Activated CD4-positive, alpha-beta T cell treated with anti-CD3 and anti-CD28 coated beads, Interleukin-2, amount 50 U/mL, for 1 hour (primary cell): ENCODE data around the gene NCR3LG1.

ENCODE experiments used
- DNase-seq: peaks from one replicate; pipeline ENCODE4 v3.0.0-alpha.2; 2020

Gene NCR3LG1

GRCh38 chr11:17371614-17372013 is 20.0 kb downstream of the NCR3LG1 start:
- DNase-seq = no peak

GRCh38 chr11:17375547-17375946 is 23.9 kb downstream of the NCR3LG1 start:
- no peak for DNase-seq

GRCh38 chr11:17376493-17376892 is 24.9 kb downstream of the NCR3LG1 start:
- DNase-seq = no peak

- DNase-seq = no peak
Measured at GRCh38 chr11:17378655-17379054, 27.1 kb downstream of the NCR3LG1 start.

- no peak for DNase-seq
Measured at GRCh38 chr11:17379383-17380180, 28.0 kb downstream of the NCR3LG1 start.

GRCh38 chr11:17381156-17381555 is 29.6 kb downstream of the NCR3LG1 start:
- DNase-seq = no peak

GRCh38 chr11:17382046-17382728 is 30.6 kb downstream of the NCR3LG1 start:
- DNase-seq = no peak

GRCh38 chr11:17383461-17383860 is 31.9 kb downstream of the NCR3LG1 start:
- DNase-seq = no peak

GRCh38 chr11:17384002-17384511 is 32.5 kb downstream of the NCR3LG1 start:
- peak; percentile 76 for DNase-seq

GRCh38 chr11:17385492-17385891 is 33.9 kb downstream of the NCR3LG1 start:
- DNase-seq = no peak

- no peak for DNase-seq
Measured at GRCh38 chr11:17385926-17386325, 34.3 kb downstream of the NCR3LG1 start.

- peak; percentile 29 for DNase-seq
Measured at GRCh38 chr11:17386331-17387084, 34.9 kb downstream of the NCR3LG1 start.

- no peak for DNase-seq
Measured at GRCh38 chr11:17387254-17387653, 35.7 kb downstream of the NCR3LG1 start.

- no peak for DNase-seq
Measured at GRCh38 chr11:17387811-17388210, 36.2 kb downstream of the NCR3LG1 start.

- DNase-seq = no peak
Measured at GRCh38 chr11:17388609-17389210, 37.1 kb downstream of the NCR3LG1 start, which contains the start of gene KCNJ11. Gene KCNJ11, minus strand, starts transcription at chr11:17388659. Its CDS starts 568 bp downstream, at chr11:17388091.

- DNase-seq = peak; percentile 80
Measured at GRCh38 chr11:17389211-17389956, 37.8 kb downstream of the NCR3LG1 start.

- DNase-seq = no peak
Measured at GRCh38 chr11:17389957-17390649, 38.5 kb downstream of the NCR3LG1 start.

GRCh38 chr11:17391493-17392355 is 40.1 kb downstream of the NCR3LG1 start:
- no peak for DNase-seq

GRCh38 chr11:17392872-17393271 is 41.3 kb downstream of the NCR3LG1 start:
- DNase-seq = no peak

- no peak for DNase-seq
Measured at GRCh38 chr11:17393472-17393871, 41.9 kb downstream of the NCR3LG1 start.
